OCI-LY1 (cell line): Measurements from ENCODE around the gene RTKN.

ENCODE experiments used
- H2AFZ ChIP-seq: fragments of 200-600 bp; sonication (generic), shearing (Covaris generic); 2 replicates; pipeline ENCODE4 v1.6.0; 2014; ENCODE audit warnings: antibody characterized with exemption, mild to moderate bottlenecking, low read length
- H3F3A ChIP-seq: fragments of 200-600 bp; sonication (generic), shearing (Covaris generic); 2 replicates; pipeline ENCODE4 v1.6.0; 2014; ENCODE audit warnings: mild to moderate bottlenecking, antibody characterized with exemption, low read length, moderate library complexity; ENCODE audit not compliant: insufficient read depth
- H3K27ac ChIP-seq: fragments of 200-600 bp; sonication (generic); 2 replicates; pipeline ENCODE4 v1.5.1; 2014; ENCODE audit warnings: low read length, mixed run types, mild to moderate bottlenecking, low read depth; ENCODE audit not compliant: poor library complexity, severe bottlenecking
- H3K27me3 ChIP-seq: fragments of 200-600 bp; sonication (generic); 2 replicates; pipeline ENCODE4 v1.6.0; 2014; ENCODE audit warnings: antibody characterized with exemption, mild to moderate bottlenecking, low read length, moderate library complexity; ENCODE audit not compliant: insufficient read depth
- H3K36me3 ChIP-seq: fragments of 200-600 bp; sonication (generic); 2 replicates; pipeline ENCODE4 v1.6.1; 2014; ENCODE audit warnings: mild to moderate bottlenecking, antibody characterized with exemption, low read length, moderate library complexity, mixed read lengths; ENCODE audit not compliant: insufficient read depth
- H3K4me1 ChIP-seq: fragments of 200-600 bp; sonication (generic); 2 replicates; pipeline ENCODE4 v1.5.1; 2014; ENCODE audit warnings: mild to moderate bottlenecking, low read length, moderate library complexity; ENCODE audit not compliant: insufficient read depth, severe bottlenecking
- H3K4me2 ChIP-seq: fragments of 200-600 bp; sonication (generic), shearing (Covaris generic); 2 replicates; pipeline ENCODE4 v1.6.1; 2014; ENCODE audit warnings: low read length
- H3K4me3 ChIP-seq: fragments of 200-600 bp; sonication (generic); 2 replicates; pipeline ENCODE4 v1.5.1; 2014; ENCODE audit warnings: low read length, low read depth, mild to moderate bottlenecking, mixed read lengths; ENCODE audit not compliant: poor library complexity, severe bottlenecking
- H3K79me2 ChIP-seq: fragments of 200-600 bp; shearing (Covaris generic); 2 replicates; pipeline ENCODE4 v1.6.1; 2016; ENCODE audit warnings: mixed run types, low read length, mixed read lengths; ENCODE audit not compliant: insufficient read depth
- H3K9ac ChIP-seq: fragments of 200-600 bp; sonication (generic), shearing (Covaris generic); 2 replicates; pipeline ENCODE4 v1.6.1; 2014; ENCODE audit warnings: mild to moderate bottlenecking, low read length, mixed read lengths
- H3K9me2 ChIP-seq: fragments of 200-600 bp; sonication (generic), shearing (Covaris generic); 2 replicates; pipeline ENCODE4 v1.6.1; 2014; ENCODE audit warnings: low read depth, mild to moderate bottlenecking, low read length, mixed read lengths
- H3K9me3 ChIP-seq: fragments of 200-600 bp; shearing (Covaris generic); 2 replicates; pipeline ENCODE4 v1.6.1; 2014; ENCODE audit warnings: low read length, mixed read lengths
- H4K20me1 ChIP-seq: fragments of 200-600 bp; sonication (generic), shearing (Covaris generic); 2 replicates; pipeline ENCODE4 v1.6.0; 2016; ENCODE audit warnings: mild to moderate bottlenecking, low read length; ENCODE audit not compliant: insufficient read depth
- CTCF ChIP-seq: fragments of 200-600 bp; sonication (generic), shearing (Covaris generic); IDR thresholded peaks from 2 replicates; pipeline ENCODE4 v1.5.1; 2017; ENCODE audit warnings: mild to moderate bottlenecking, antibody characterized with exemption, low read length, moderate library complexity, mixed read lengths
- EZH2 ChIP-seq: fragments of 200-600 bp; sonication (generic), shearing (Covaris generic); IDR thresholded peaks from 2 replicates; pipeline ENCODE4 v1.8.0; 2017; ENCODE audit warnings: borderline replicate concordance, mixed run types, mild to moderate bottlenecking, antibody characterized with exemption, low read length, moderate library complexity, mixed read lengths

The RTKN gene

GRCh38 chr2:74391580-74392448, 49.9 kb downstream of the RTKN start:
- H3K36me3 ChIP-seq: no peaks in the 10 kb centered on the region
- no peaks in the 10 kb centered on the region for H3K9me2 ChIP-seq
- H3K27me3 ChIP-seq: no peaks in the 10 kb centered on the region
- H3K4me1 ChIP-seq: peaks cover 22% of the 10 kb centered on the region
- H3K9ac ChIP-seq: peak overlapping the region; percentile 89
- H3K4me3 ChIP-seq: peak overlapping the region; percentile 90
- TF ChIP-seq EZH2 (no peak), CTCF (peak; percentile 96)
- no peaks in the 10 kb centered on the region for H3F3A ChIP-seq
- H3K27ac ChIP-seq: peak overlapping the region; percentile 39
- no peaks in the 10 kb centered on the region for H3K9me3 ChIP-seq
- H3K79me2 ChIP-seq: 0 out of 2 replicates have a peak, but pooled peaks cover 3% of the 10 kb centered on the region
- no peaks in the 10 kb centered on the region for H4K20me1 ChIP-seq
- H2AFZ ChIP-seq: peak overlapping the region; percentile 95
- H3K4me2 ChIP-seq: peak overlapping the region; percentile 97

GRCh38 chr2:74391209-74391579, 50.5 kb downstream of the RTKN start:
- H3K9me2 ChIP-seq: no peaks in the 10 kb centered on the region
- H4K20me1 ChIP-seq: no peaks in the 10 kb centered on the region
- H2AFZ ChIP-seq: peak overlapping the region; percentile 40; the same call in 1 of the 2 replicates
- H3K9ac ChIP-seq: peak overlapping the region; percentile 89
- H3K9me3 ChIP-seq: no peaks in the 10 kb centered on the region
- H3K4me2 ChIP-seq: peak overlapping the region; percentile 97
- no peaks in the 10 kb centered on the region for H3F3A ChIP-seq
- peaks cover 22% of the 10 kb centered on the region for H3K4me1 ChIP-seq
- no peaks in the 10 kb centered on the region for H3K27me3 ChIP-seq
- TF ChIP-seq EZH2: no peak
- TF ChIP-seq CTCF: no peak
- no peak overlapping the region for H3K27ac ChIP-seq
- 0 out of 2 replicates have a peak, but pooled peaks cover 3% of the 10 kb centered on the region for H3K79me2 ChIP-seq
- H3K4me3 ChIP-seq: peak overlapping the region; percentile 90
- H3K36me3 ChIP-seq: no peaks in the 10 kb centered on the region

GRCh38 chr2:74390606-74391005, 51.1 kb downstream of the RTKN start:
- Histone ChIP-seq H3K27ac (no peak overlapping the region), H3K36me3 (no peaks in the 10 kb centered on the region), H3K27me3 (no peaks in the 10 kb centered on the region), H3K9me3 (no peaks in the 10 kb centered on the region), H4K20me1 (no peaks in the 10 kb centered on the region), H3K79me2 (0 out of 2 replicates have a peak, but pooled peaks cover 3% of the 10 kb centered on the region), H2AFZ (no peak overlapping the region), H3K4me1 (peaks cover 22% of the 10 kb centered on the region), H3K4me2 (peak overlapping the region; percentile 97), H3K9me2 (no peaks in the 10 kb centered on the region), H3K9ac (peak overlapping the region; percentile 89), H3F3A (no peaks in the 10 kb centered on the region), H3K4me3 (peak overlapping the region; percentile 90)
- TF ChIP-seq CTCF (no peak), EZH2 (no peak)
